Activated CD8-positive, alpha-beta T cell treated with anti-CD3 and anti-CD28 coated beads, Interleukin-2, amount 10 ng/mL, durations not matched to agents 7 days and 5 days (primary cell): ENCODE data around the gene SP100. TPM values are rescaled to one million over a fixed set of nuclear protein-coding genes. Genes with fewer than 3 reads are reported as not detected.
A peak's percentile ranks its signal among the peaks of the same experiment; 100 is the strongest.

Experiments used
- ATAC-seq: fragments of 150-1000 bp; cut with Tn5 transposase; one replicate; pipeline ENCODE4 v1.10.0; 2021; ENCODE audit warnings: moderate library complexity
- CTCF ChIA-PET: fragments of 350-600 bp; sonication (Branson Sonifier 250); formaldehyde crosslinking; loops from one replicate; lab custom pipeline; 2021; ENCODE audit warnings: antibody characterized with exemption; lab: Charles Lee
- POLR2A ChIA-PET: fragments of 350-600 bp; sonication (Branson Sonifier 250); formaldehyde crosslinking; loops from one replicate; lab custom pipeline; 2021; ENCODE audit warnings: antibody characterized with exemption; lab: Charles Lee
- DNase-seq: peaks from one replicate; pipeline ENCODE4 v3.0.0-alpha.2; 2020
- H3K27ac Mint-ChIP-seq: one replicate; pipeline ENCODE4 v1.8.0; 2021; ENCODE audit warnings: mild to moderate bottlenecking, mixed read lengths
- H3K27me3 Mint-ChIP-seq: one replicate; pipeline ENCODE4 v1.8.0; 2021; ENCODE audit warnings: low read depth, mixed read lengths
- H3K36me3 Mint-ChIP-seq: one replicate; pipeline ENCODE4 v1.8.0; 2021; ENCODE audit warnings: low read depth, mixed read lengths
- H3K4me1 Mint-ChIP-seq: one replicate; pipeline ENCODE4 v1.8.0; 2021; ENCODE audit warnings: low read depth, mixed read lengths
- H3K4me3 Mint-ChIP-seq: one replicate; pipeline ENCODE4 v1.8.0; 2021; ENCODE audit warnings: mild to moderate bottlenecking, mixed read lengths
- H3K9me3 Mint-ChIP-seq: one replicate; pipeline ENCODE4 v1.8.0; 2022; ENCODE audit warnings: mixed read lengths; ENCODE audit not compliant: insufficient read depth
- total RNA-seq, 2 experiments: library from RNA; stranded (reverse); gene quantifications; one replicate each; pipeline ENCODE4 v1.2.3, GENCODE V29; 2021

SP100 gene
- total RNA-seq, 2 experiments from 2014 or later = 295 to 309 TPM

DNA sequence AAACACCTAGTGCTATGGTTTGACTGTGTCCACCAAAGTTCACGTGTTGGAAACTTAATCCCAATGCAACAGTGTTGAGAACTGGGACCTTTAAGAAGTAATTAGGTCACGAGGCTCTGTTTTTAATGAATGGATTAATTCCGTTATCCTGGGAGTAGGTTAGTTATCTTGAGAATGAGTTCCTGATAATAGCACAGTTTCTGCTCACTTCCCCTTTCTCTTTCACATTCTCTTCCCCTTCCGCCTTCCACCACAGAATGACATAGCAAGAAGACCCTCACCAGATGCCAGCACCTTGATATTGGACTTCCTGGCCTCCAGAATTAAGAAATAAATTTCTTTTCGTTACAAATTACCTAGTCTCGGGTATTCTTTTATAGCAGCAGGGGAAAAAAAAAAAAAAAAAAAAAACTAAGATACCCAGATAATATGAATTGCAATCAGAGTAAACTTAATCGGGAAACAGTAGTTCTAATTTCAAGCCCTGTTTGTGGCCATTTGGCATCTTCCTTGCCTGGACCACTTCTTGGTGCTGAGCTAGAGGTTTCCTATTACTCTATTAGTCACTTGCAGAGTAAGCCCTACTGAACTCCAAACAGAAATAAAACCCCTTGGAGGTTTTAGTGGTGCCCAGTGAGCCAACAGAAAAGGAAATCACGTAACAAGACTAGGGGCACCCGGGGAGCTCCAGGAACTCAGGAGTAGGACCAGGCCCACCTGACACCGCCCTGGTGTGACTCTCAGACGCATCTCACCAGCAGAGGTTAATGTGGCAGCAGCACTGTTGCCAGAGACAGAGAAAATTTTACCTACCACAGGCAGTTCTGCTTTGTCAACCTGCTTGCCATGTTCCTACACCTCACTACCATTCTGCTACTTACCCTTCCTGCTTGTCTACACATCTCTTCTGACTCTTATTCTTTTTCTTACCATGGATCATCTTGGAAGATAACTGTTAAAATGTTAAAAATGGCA lies 149.1 kb downstream of the SP100 start:
- Mint-ChIP-seq H3K9me3 (peaks cover 10% of the 10 kb centered on the region), H3K4me1 (peaks cover 17% of the 10 kb centered on the region), H3K27me3 (peaks cover 2% of the 10 kb centered on the region), H3K4me3 (no peak overlapping the region), H3K27ac (peak overlapping the region; percentile 26), H3K36me3 (peaks cover 5% of the 10 kb centered on the region)
- ChIA-PET CTCF (interaction anchor here (0.6 kb wide), 1 partner anchor 20 kb away, joined by 3 read pairs; no protein-coding TSS in a partner anchor), POLR2A (interaction anchor here (0.6 kb wide), 1 partner anchor 147 kb away, joined by 4 read pairs; no protein-coding TSS in a partner anchor)
- DNase-seq (no peak), ATAC-seq (peak; percentile 65)

DNA sequence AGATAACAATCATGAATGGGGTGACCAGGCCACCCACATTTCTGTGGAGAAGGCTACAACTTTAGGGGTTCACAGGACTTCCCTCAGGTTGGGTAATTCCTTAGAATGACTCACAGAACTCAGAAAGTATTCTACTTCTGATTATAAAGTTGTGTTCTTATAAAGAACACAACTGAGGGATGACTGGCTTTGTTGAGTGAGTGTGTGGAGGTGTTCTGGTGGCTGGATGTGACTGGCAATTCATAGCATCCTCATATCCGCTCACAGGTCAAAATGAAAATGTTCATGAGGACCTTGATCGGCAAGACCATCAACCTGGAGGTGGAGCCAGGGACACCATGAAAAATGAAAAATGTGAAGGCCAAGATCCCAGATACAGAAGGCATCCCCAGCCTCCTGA lies 153.3 kb downstream of the SP100 start:
- Mint-ChIP-seq H3K4me3 (no peak overlapping the region), H3K36me3 (peaks cover 20% of the 10 kb centered on the region), H3K27ac (no peak overlapping the region), H3K4me1 (peaks cover 17% of the 10 kb centered on the region), H3K9me3 (peaks cover 31% of the 10 kb centered on the region), H3K27me3 (no peaks in the 10 kb centered on the region)
- ChIA-PET CTCF (no interaction called here), POLR2A (no interaction called here)
- ATAC-seq (no peak), DNase-seq (no peak)

DNA sequence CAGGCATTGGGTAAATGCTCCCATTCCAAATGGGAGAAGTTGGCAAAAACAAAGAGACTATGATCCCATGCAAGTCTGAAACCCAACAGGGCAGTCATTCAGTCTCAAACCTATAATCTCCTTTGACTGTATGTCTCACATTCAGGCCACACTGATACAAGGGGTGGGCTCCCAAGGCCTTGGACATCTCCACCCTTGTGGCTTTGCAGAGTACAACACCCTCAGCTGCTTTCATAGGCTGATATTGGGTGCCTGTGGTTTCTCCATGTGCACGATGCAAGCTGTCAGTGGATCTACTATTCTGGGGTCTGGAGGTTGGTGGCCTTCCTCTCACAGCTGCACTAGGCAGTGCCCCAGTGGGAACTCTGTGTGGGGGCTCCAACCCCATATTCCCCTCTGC lies 155.0 kb downstream of the SP100 start:
- H3K27ac Mint-ChIP-seq = no peak overlapping the region
- ATAC-seq = no peak
- no peaks in the 10 kb centered on the region for H3K27me3 Mint-ChIP-seq
- no peak for DNase-seq
- POLR2A ChIA-PET = no interaction called here
- H3K4me3 Mint-ChIP-seq = no peak overlapping the region
- H3K36me3 Mint-ChIP-seq = peaks cover 29% of the 10 kb centered on the region
- H3K9me3 Mint-ChIP-seq = peaks cover 33% of the 10 kb centered on the region
- CTCF ChIA-PET = no interaction called here
- H3K4me1 Mint-ChIP-seq = peaks cover 14% of the 10 kb centered on the region

GRCh38 chr2:230575642-230576324 lies 159.8 kb downstream of the SP100 start:
- ATAC-seq (peak; percentile 98), DNase-seq (peak; percentile 85)
- POLR2A ChIA-PET = interaction anchor here (0.7 to 1.0 kb wide), 4 partner anchors 26 to 356 kb away, joined by 3 to 4 read pairs (median 3); partner anchors contain the start of gene SP110
- Mint-ChIP-seq H3K27ac (peak overlapping the region; percentile 91), H3K36me3 (peaks cover 24% of the 10 kb centered on the region), H3K4me1 (peaks cover 16% of the 10 kb centered on the region), H3K9me3 (peaks cover 22% of the 10 kb centered on the region), H3K27me3 (no peaks in the 10 kb centered on the region), H3K4me3 (peak overlapping the region; percentile 60)
- CTCF ChIA-PET = interaction anchor here (0.8 to 1.8 kb wide), 4 partner anchors 9 to 1026 kb away, joined by 3 to 4 read pairs (median 3); no protein-coding TSS in a partner anchor

- ATAC-seq = no peak
- Mint-ChIP-seq H3K27me3 (no peaks in the 10 kb centered on the region), H3K36me3 (peaks cover 23% of the 10 kb centered on the region), H3K27ac (no peak overlapping the region), H3K4me1 (peaks cover 16% of the 10 kb centered on the region), H3K9me3 (peaks cover 15% of the 10 kb centered on the region), H3K4me3 (no peak overlapping the region)
- POLR2A ChIA-PET = interaction anchor here (0.6 kb wide), 1 partner anchor 136 kb away, joined by 3 read pairs; no protein-coding TSS in a partner anchor
- no peak for DNase-seq
- CTCF ChIA-PET = interaction anchor here (0.9 to 1.1 kb wide), 3 partner anchors 25 to 221 kb away, joined by 3 to 4 read pairs (median 4); no protein-coding TSS in a partner anchor
Observed at GRCh38 chr2:230577114-230577513, 161.1 kb downstream of the SP100 start.

DNA sequence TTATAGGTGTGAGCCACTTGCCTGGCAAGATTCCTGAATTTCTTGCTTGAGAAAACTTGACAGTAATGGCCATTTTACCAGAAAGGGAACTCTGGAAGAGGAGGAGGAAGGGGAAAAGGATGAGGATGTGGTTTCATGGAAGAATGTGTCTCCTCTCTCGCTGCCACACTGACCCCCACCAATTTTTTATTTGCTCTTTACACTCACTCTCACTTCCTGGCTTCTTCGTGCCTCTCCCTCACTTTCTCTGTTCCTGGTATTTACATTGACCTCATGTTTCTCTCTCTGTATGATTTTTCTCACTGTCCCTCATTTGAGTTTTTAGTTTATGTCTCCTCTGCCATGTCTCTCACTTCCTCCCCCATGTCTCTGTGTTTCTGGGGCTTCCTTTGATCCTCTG lies 162.1 kb downstream of the SP100 start:
- ATAC-seq = no peak
- H3K4me3 Mint-ChIP-seq = no peak overlapping the region
- H3K27me3 Mint-ChIP-seq = no peaks in the 10 kb centered on the region
- POLR2A ChIA-PET = no interaction called here
- peaks cover 27% of the 10 kb centered on the region for H3K36me3 Mint-ChIP-seq
- peaks cover 26% of the 10 kb centered on the region for H3K4me1 Mint-ChIP-seq
- H3K9me3 Mint-ChIP-seq = peaks cover 18% of the 10 kb centered on the region
- DNase-seq = no peak
- CTCF ChIA-PET = interaction anchor here (1.1 kb wide), 1 partner anchor 24 kb away, joined by 4 read pairs; no protein-coding TSS in a partner anchor
- H3K27ac Mint-ChIP-seq = no peak overlapping the region

GRCh38 chr2:230582851-230583283 lies 166.9 kb downstream of the SP100 start:
- no peaks in the 10 kb centered on the region for H3K27me3 Mint-ChIP-seq
- H3K9me3 Mint-ChIP-seq = peaks cover 4% of the 10 kb centered on the region
- H3K4me1 Mint-ChIP-seq = peaks cover 23% of the 10 kb centered on the region
- POLR2A ChIA-PET = no interaction called here
- no peak for DNase-seq
- H3K36me3 Mint-ChIP-seq = peaks cover 12% of the 10 kb centered on the region
- no peak overlapping the region for H3K4me3 Mint-ChIP-seq
- CTCF ChIA-PET = no interaction called here
- ATAC-seq = no peak
- H3K27ac Mint-ChIP-seq = peak overlapping the region; percentile 37

DNA sequence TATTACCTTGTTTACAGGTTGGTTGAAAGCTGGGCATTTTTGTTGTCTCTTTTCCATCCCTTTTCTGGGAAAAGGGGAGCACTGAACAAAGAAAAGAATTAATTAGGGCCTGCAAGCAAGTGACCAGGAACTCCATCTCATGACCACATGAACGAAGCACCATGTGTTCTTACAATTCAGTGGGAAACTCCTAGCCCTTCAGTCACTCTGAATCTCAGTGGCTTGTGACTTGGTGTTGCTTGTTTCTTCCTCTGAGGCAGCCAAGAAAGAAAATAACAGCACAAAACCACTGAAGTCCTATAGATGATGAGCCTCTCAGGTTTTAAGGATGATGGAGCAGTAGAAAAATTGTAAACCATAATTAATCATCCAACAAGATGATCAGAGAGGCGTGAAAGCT lies 167.6 kb downstream of the SP100 start:
- CTCF ChIA-PET = no interaction called here

GRCh38 chr2:230586328-230586982 lies 170.5 kb downstream of the SP100 start:
- DNase-seq = no peak
- H3K4me3 Mint-ChIP-seq = no peak overlapping the region
- H3K27me3 Mint-ChIP-seq = no peaks in the 10 kb centered on the region
- ChIA-PET CTCF (no interaction called here), POLR2A (no interaction called here)
- H3K27ac Mint-ChIP-seq = peak overlapping the region; percentile 4
- ATAC-seq = no peak
- H3K4me1 Mint-ChIP-seq = peaks cover 49% of the 10 kb centered on the region
- H3K36me3 Mint-ChIP-seq = peaks cover 31% of the 10 kb centered on the region
- H3K9me3 Mint-ChIP-seq = peaks cover 13% of the 10 kb centered on the region

More for the DNA sequence above, 167.6 kb downstream of the SP100 start:
- H3K9me3 Mint-ChIP-seq = peaks cover 4% of the 10 kb centered on the region
- POLR2A ChIA-PET = no interaction called here
- no peak overlapping the region for H3K27ac Mint-ChIP-seq
- H3K4me1 Mint-ChIP-seq = peaks cover 25% of the 10 kb centered on the region
- peaks cover 15% of the 10 kb centered on the region for H3K36me3 Mint-ChIP-seq
- H3K4me3 Mint-ChIP-seq = no peak overlapping the region
- H3K27me3 Mint-ChIP-seq = no peaks in the 10 kb centered on the region
- no peak for DNase-seq
- no peak for ATAC-seq

- ChIA-PET CTCF (interaction anchor here (1.5 kb wide), 1 partner anchor 13 kb away, joined by 3 read pairs; no protein-coding TSS in a partner anchor), POLR2A (interaction anchor here (0.7 kb wide), 1 partner anchor 26 kb away, joined by 3 read pairs; no protein-coding TSS in a partner anchor)
- H3K9me3 Mint-ChIP-seq = peaks cover 9% of the 10 kb centered on the region
Observed at GRCh38 chr2:230589025-230589424, 173.0 kb downstream of the SP100 start.

DNA sequence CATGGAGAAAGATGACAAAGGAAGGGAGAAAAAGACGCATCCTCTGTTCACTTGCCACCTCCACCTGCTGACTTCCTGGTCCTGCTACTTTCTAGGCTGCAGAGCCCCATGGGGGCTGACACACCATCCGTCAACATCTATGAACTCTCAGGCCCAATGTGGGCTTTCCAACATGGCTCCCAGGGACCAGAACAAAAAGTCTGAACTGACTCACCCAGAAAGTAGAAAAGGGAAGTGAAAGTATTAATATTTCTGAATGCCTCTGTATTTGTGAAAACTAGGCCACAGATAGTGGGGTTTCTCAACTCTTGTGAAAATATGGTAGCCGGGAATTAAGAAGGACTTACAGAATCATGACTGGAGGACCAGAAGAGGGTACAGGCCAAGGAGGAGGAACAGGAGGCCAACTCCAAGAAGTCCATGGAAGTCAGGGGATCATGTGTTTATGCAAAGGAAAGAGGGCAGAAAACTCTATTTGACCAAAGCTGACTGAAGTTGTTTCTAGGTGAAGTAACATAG lies 173.6 kb downstream of the SP100 start:
- Mint-ChIP-seq H3K4me1 (peaks cover 64% of the 10 kb centered on the region), H3K9me3 (peaks cover 10% of the 10 kb centered on the region), H3K4me3 (no peak overlapping the region), H3K27ac (peak overlapping the region; percentile 80), H3K27me3 (no peaks in the 10 kb centered on the region), H3K36me3 (peaks cover 25% of the 10 kb centered on the region)
- CTCF ChIA-PET = interaction anchor here (1.5 kb wide), 1 partner anchor 14 kb away, joined by 3 read pairs; no protein-coding TSS in a partner anchor
- peak; percentile 62 for ATAC-seq
- DNase-seq = peak; percentile 41
- POLR2A ChIA-PET = interaction anchor here (0.7 to 1.0 kb wide), 2 partner anchors 27 to 69 kb away, joined by 3 read pairs; no protein-coding TSS in a partner anchor

More at GRCh38 chr2:230589025-230589424, 173.0 kb downstream of the SP100 start:
- peaks cover 25% of the 10 kb centered on the region for H3K36me3 Mint-ChIP-seq
- H3K4me1 Mint-ChIP-seq = peaks cover 59% of the 10 kb centered on the region
- no peak overlapping the region for H3K4me3 Mint-ChIP-seq
- DNase-seq = no peak
- no peak for ATAC-seq
- H3K27me3 Mint-ChIP-seq = no peaks in the 10 kb centered on the region
- H3K27ac Mint-ChIP-seq = no peak overlapping the region
